ENCODE data around the gene CDKN2B-AS1.

The CDKN2B-AS1 gene

GRCh38 chr9:22040760-22041159 lies 46.2 kb downstream of the CDKN2B-AS1 start:
- CTCF ChIA-PET, result interaction anchor here (0.9 to 5.8 kb wide), 9 partner anchors 11 to 228 kb away, joined by 4 to 48 read pairs (median 7); partner anchors contain the start of gene CDKN2B
- H3K9me3 ChIP-seq (ENCODE audit: control insufficient read depth, insufficient read depth, low read depth, low read length), result no peaks in the 10 kb centered on the region
- H3K4me3 ChIP-seq (ENCODE audit: low read depth, low read length), result no peak overlapping the region
- H3K4me1 ChIP-seq (ENCODE audit: control insufficient read depth, insufficient read depth, low read length), result peaks cover 12% of the 10 kb centered on the region; the same call in 1 of the 2 replicates
- H3K27ac ChIP-seq (ENCODE audit: extremely low read depth, low read depth, low read length), result no peak overlapping the region
- TF ChIP-seq ZFP37 (tag by site-specific recombination; IDR thresholded peaks at IDR 0.05) (no peak), ZNF416 (tag by site-specific recombination; IDR thresholded peaks at IDR 0.05) (no peak), ZNF140 (tag by site-specific recombination; IDR thresholded peaks at IDR 0.05) (no peak), ZNF843 (tag by site-specific recombination; IDR thresholded peaks at IDR 0.05) (no peak), ZNF354C (tag by site-specific recombination; IDR thresholded peaks at IDR 0.05; ENCODE audit: borderline replicate concordance, low read depth) (no peak), HOXD13 (CRISPR knock-in tag; IDR thresholded peaks at IDR 0.05; ENCODE audit: borderline replicate concordance) (no peak), ZNF302 (tag by site-specific recombination; IDR thresholded peaks at IDR 0.05; ENCODE audit: low read depth) (no peak), ZNF501 (tag by site-specific recombination; IDR thresholded peaks at IDR 0.05) (no peak), ZNF560 (tag by site-specific recombination; IDR thresholded peaks at IDR 0.05; ENCODE audit: borderline replicate concordance) (no peak), PRDM4 (tag by site-specific recombination; IDR thresholded peaks at IDR 0.05) (no peak)
- TF ChIP-seq, protein P1, sequence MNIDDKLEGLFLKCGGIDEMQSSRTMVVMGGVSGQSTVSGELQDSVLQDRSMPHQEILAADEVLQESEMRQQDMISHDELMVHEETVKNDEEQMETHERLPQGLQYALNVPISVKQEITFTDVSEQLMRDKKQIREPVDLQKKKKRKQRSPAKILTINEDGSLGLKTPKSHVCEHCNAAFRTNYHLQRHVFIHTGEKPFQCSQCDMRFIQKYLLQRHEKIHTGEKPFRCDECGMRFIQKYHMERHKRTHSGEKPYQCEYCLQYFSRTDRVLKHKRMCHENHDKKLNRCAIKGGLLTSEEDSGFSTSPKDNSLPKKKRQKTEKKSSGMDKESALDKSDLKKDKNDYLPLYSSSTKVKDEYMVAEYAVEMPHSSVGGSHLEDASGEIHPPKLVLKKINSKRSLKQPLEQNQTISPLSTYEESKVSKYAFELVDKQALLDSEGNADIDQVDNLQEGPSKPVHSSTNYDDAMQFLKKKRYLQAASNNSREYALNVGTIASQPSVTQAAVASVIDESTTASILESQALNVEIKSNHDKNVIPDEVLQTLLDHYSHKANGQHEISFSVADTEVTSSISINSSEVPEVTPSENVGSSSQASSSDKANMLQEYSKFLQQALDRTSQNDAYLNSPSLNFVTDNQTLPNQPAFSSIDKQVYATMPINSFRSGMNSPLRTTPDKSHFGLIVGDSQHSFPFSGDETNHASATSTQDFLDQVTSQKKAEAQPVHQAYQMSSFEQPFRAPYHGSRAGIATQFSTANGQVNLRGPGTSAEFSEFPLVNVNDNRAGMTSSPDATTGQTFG (tag by site-specific recombination; IDR thresholded peaks at IDR 0.05; ENCODE audit: borderline replicate concordance), result no peak
- TF ChIP-seq, protein P2, sequence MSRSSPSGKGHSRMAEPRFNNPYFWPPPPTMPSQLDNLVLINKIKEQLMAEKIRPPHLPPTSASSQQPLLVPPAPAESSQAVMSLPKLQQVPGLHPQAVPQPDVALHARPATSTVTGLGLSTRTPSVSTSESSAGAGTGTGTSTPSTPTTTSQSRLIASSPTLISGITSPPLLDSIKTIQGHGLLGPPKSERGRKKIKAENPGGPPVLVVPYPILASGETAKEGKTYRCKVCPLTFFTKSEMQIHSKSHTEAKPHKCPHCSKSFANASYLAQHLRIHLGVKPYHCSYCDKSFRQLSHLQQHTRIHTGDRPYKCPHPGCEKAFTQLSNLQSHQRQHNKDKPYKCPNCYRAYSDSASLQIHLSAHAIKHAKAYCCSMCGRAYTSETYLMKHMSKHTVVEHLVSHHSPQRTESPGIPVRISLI (tag by site-specific recombination; IDR thresholded peaks at IDR 0.05), result no peak
- H3K36me3 ChIP-seq (ENCODE audit: control insufficient read depth in 2 of 2, insufficient read depth in 1 of 2, low read length in 2 of 2), result no peaks in the 10 kb centered on the region
- POLR2A ChIA-PET, result interaction anchor here (3.5 kb wide), 1 partner anchor 32 kb away, joined by 23 read pairs; the partner anchor contains the start of gene CDKN2B

- no peaks in the 10 kb centered on the region for H3K36me3 ChIP-seq (ENCODE audit: control insufficient read depth in 2 of 2, insufficient read depth in 1 of 2, low read length in 2 of 2)
- H3K4me1 ChIP-seq (ENCODE audit: control insufficient read depth, insufficient read depth, low read length), result peaks cover 12% of the 10 kb centered on the region; the same call in 1 of the 2 replicates
- ChIA-PET POLR2A (interaction anchor here (3.5 kb wide), 1 partner anchor 32 kb away, joined by 23 read pairs; the partner anchor contains the start of gene CDKN2B), CTCF (interaction anchor here (0.7 to 5.8 kb wide), 10 partner anchors 8 to 228 kb away, joined by 3 to 48 read pairs (median 7); partner anchors contain the start of gene CDKN2B)
- H3K9me3 ChIP-seq (ENCODE audit: control insufficient read depth, insufficient read depth, low read depth, low read length), result no peaks in the 10 kb centered on the region
- no peak overlapping the region for H3K4me3 ChIP-seq (ENCODE audit: low read depth, low read length)
- H3K27ac ChIP-seq (ENCODE audit: extremely low read depth, low read depth, low read length), result no peak overlapping the region
- no peak for TF ChIP-seq ZNF792 (tag by site-specific recombination; IDR thresholded peaks at IDR 0.05)
These were observed 46.8 kb downstream of the CDKN2B-AS1 start for GRCh38 chr9:22041344-22041743.

DNA sequence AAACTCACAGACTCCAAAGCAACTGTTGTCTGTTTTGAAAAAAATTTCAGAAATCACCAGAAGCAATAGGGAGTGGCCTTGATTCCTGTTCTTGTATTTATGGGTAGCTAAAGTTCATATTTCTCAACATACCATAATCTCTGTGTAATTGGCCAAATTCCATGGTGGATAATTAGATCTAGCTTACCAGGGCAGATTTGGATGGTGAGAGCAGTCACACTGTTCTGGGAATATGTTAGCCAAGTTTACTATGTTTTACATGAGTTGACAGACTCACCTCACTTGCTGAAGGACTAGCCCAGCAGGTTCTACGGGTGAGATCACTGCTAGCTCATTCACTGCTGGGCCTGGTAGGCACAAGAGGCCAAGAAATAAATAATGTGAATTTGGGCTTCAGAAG lies 47.2 kb downstream of the CDKN2B-AS1 start:
- no peak overlapping the region for H3K4me3 ChIP-seq (ENCODE audit: low read depth, low read length)
- peaks cover 12% of the 10 kb centered on the region; the same call in 1 of the 2 replicates for H3K4me1 ChIP-seq (ENCODE audit: control insufficient read depth, insufficient read depth, low read length)
- no peak overlapping the region for H3K27ac ChIP-seq (ENCODE audit: extremely low read depth, low read depth, low read length)
- no peaks in the 10 kb centered on the region for H3K9me3 ChIP-seq (ENCODE audit: control insufficient read depth, insufficient read depth, low read depth, low read length)
- ChIA-PET POLR2A (interaction anchor here (0.7 to 3.5 kb wide), 2 partner anchors 13 to 33 kb away, joined by 3 to 23 read pairs; partner anchors contain the start of gene CDKN2B), CTCF (interaction anchor here (0.6 to 5.8 kb wide), 13 partner anchors 8 to 229 kb away, joined by 3 to 48 read pairs (median 4); partner anchors contain the start of gene CDKN2B)
- H3K36me3 ChIP-seq (ENCODE audit: control insufficient read depth in 2 of 2, insufficient read depth in 1 of 2, low read length in 2 of 2), result peaks cover 0 to 3% of the 10 kb centered on the region in 2 experiments; a peak in 1 of 3 replicates
- TF ChIP-seq ZNF596 (tag by site-specific recombination; IDR thresholded peaks at IDR 0.05) (no peak), ZNF621 (tag by site-specific recombination; IDR thresholded peaks at IDR 0.05) (no peak), ZNF518A (tag by site-specific recombination; conservative IDR thresholded peaks at IDR 0.05; ENCODE audit: low read depth) (no peak)
